Fibroblast of pulmonary artery (primary cell): ENCODE measurements around the gene ALX1.

ENCODE experiments used
- DNase-seq: peaks from one replicate; pipeline ENCODE4 v3.0.0-alpha.2; 2010; ENCODE audit warnings: low read depth
- H3K4me3 ChIP-seq: replicated peaks from 2 replicates; pipeline ENCODE4 v1.5.1; 2011; ENCODE audit warnings: low read depth, mild to moderate bottlenecking, control low read depth, low read length, moderate library complexity
- CTCF ChIP-seq: IDR thresholded peaks from 2 replicates; pipeline ENCODE4 v1.5.1; 2011; ENCODE audit warnings: mild to moderate bottlenecking, control low read depth, low read length, inconsistent platforms; ENCODE audit errors: missing control alignments

Gene ALX1

GRCh38 chr12:85278598-85279448 lies 1.2 kb upstream of the ALX1 start:
- no peak overlapping the region for H3K4me3 ChIP-seq
- TF ChIP-seq CTCF = no peak
- DNase-seq = no peak

- DNase-seq = peak; percentile 7
- TF ChIP-seq CTCF = no peak
- peak overlapping the region; percentile 56 for H3K4me3 ChIP-seq
Measured at GRCh38 chr12:85279449-85280164, 413 bp upstream of the ALX1 start.

GRCh38 chr12:85280984-85281630 lies 1.1 kb downstream of the ALX1 start:
- peak overlapping the region; percentile 56 for H3K4me3 ChIP-seq
- peak; percentile 10 for DNase-seq
- TF ChIP-seq CTCF = no peak

GRCh38 chr12:85281636-85282312 lies 1.8 kb downstream of the ALX1 start:
- DNase-seq = no peak
- TF ChIP-seq CTCF = no peak
- no peak overlapping the region for H3K4me3 ChIP-seq

- no peak overlapping the region for H3K4me3 ChIP-seq
- TF ChIP-seq CTCF = no peak
- DNase-seq = no peak
Measured at GRCh38 chr12:85283560-85283959, 3.5 kb downstream of the ALX1 start.

- H3K4me3 ChIP-seq = no peak overlapping the region
- no peak for DNase-seq
- TF ChIP-seq CTCF = no peak
Measured at GRCh38 chr12:85296362-85296761, 16.3 kb downstream of the ALX1 start.
